ENCODE results near the gene WDR64.

GRCh38 chr1:241817331-241817792 is 165.3 kb downstream of the WDR64 start:
- TF ChIP-seq CTCF (IDR thresholded peaks at IDR 0.05; ENCODE audit: low read depth, low read length) (no peak), EZH2phosphoT487 (IDR thresholded peaks at IDR 0.05; ENCODE audit: low read depth) (no peak)

Measured in OCI-LY3 (cell line).